DOHH2 (cell line): ENCODE results near the gene CYP26B1.

Experiments used
- H3F3A ChIP-seq: fragments of 200-600 bp; sonication (generic), shearing (Covaris generic); 2 replicates; pipeline ENCODE4 v1.6.0; 2016; ENCODE audit warnings: antibody characterized with exemption, mild to moderate bottlenecking; ENCODE audit not compliant: control insufficient read depth, insufficient read depth
- H3K27ac ChIP-seq: fragments of 200-600 bp; sonication (generic); 2 replicates; pipeline ENCODE4 v1.5.1; 2014; ENCODE audit warnings: low read depth, mild to moderate bottlenecking, low read length, moderate library complexity
- H3K27me3 ChIP-seq: fragments of 200-600 bp; sonication (generic); 2 replicates; pipeline ENCODE4 v1.6.1; 2014; ENCODE audit warnings: mild to moderate bottlenecking, low read length, mixed read lengths; ENCODE audit not compliant: control insufficient read depth
- H3K36me3 ChIP-seq: fragments of 200-600 bp; sonication (generic); 2 replicates; pipeline ENCODE4 v1.6.1; 2014; ENCODE audit warnings: mild to moderate bottlenecking, low read length, moderate library complexity, mixed read lengths; ENCODE audit not compliant: control insufficient read depth
- H3K4me1 ChIP-seq: fragments of 200-600 bp; sonication (generic); 2 replicates; pipeline ENCODE4 v1.6.1; 2014; ENCODE audit warnings: mild to moderate bottlenecking, low read length, mixed read lengths; ENCODE audit not compliant: control insufficient read depth
- H3K4me2 ChIP-seq: fragments of 200-600 bp; sonication (generic); 2 replicates; pipeline ENCODE4 v1.6.0; 2014; ENCODE audit warnings: mild to moderate bottlenecking, low read length, moderate library complexity
- H3K4me3 ChIP-seq: fragments of 200-600 bp; sonication (generic); 2 replicates; pipeline ENCODE4 v1.5.1; 2014; ENCODE audit warnings: mild to moderate bottlenecking, low read length, mixed read lengths
- H3K79me2 ChIP-seq: fragments of 200-600 bp; sonication (generic); 2 replicates; pipeline ENCODE4 v1.6.1; 2014; ENCODE audit warnings: mild to moderate bottlenecking, low read length, mixed read lengths; ENCODE audit not compliant: control insufficient read depth
- H3K9me2 ChIP-seq: fragments of 200-600 bp; sonication (generic); replicated peaks from 2 replicates; pipeline ENCODE4 v1.6.1; 2014; ENCODE audit warnings: mild to moderate bottlenecking, low read length, mixed read lengths; ENCODE audit not compliant: control insufficient read depth
- H3K9me3 ChIP-seq: fragments of 200-600 bp; sonication (generic); 2 replicates; pipeline ENCODE4 v1.6.1; 2014; ENCODE audit warnings: antibody characterized with exemption, low read length, mixed read lengths; ENCODE audit not compliant: control insufficient read depth, insufficient read depth
- H4K20me1 ChIP-seq: fragments of 200-600 bp; sonication (generic); 2 replicates; pipeline ENCODE4 v1.6.0; 2014; ENCODE audit warnings: low read depth, mild to moderate bottlenecking, antibody characterized with exemption, low read length, moderate library complexity; ENCODE audit not compliant: control insufficient read depth, insufficient read depth
- CTCF ChIP-seq: fragments of 200-600 bp; sonication (generic); IDR thresholded peaks from one replicate; pipeline ENCODE4 v1.5.1; 2014; ENCODE audit warnings: antibody characterized with exemption, mild to moderate bottlenecking, low read depth, low read length; ENCODE audit not compliant: poor library complexity, severe bottlenecking
- EZH2phosphoT487 ChIP-seq: fragments of 200-600 bp; sonication (generic); IDR thresholded peaks from 2 replicates; pipeline ENCODE4 v1.6.1; 2017; ENCODE audit warnings: borderline replicate concordance, mild to moderate bottlenecking, antibody characterized with exemption, low read length, moderate library complexity, mixed read lengths

CYP26B1 gene

GRCh38 chr2:72173640-72174321, 26.1 kb upstream of the CYP26B1 start:
- H3K4me1 ChIP-seq: no peaks in the 10 kb centered on the region
- no peaks in the 10 kb centered on the region for H3K9me3 ChIP-seq
- TF ChIP-seq EZH2phosphoT487 (no peak), CTCF (no peak)
- no peak overlapping the region for H3K4me2 ChIP-seq
- H3K79me2 ChIP-seq: no peaks in the 10 kb centered on the region
- H3K4me3 ChIP-seq: no peak overlapping the region
- H3F3A ChIP-seq: no peaks in the 10 kb centered on the region
- no peaks in the 10 kb centered on the region for H3K36me3 ChIP-seq
- no peaks in the 10 kb centered on the region for H3K27me3 ChIP-seq
- H4K20me1 ChIP-seq: no peaks in the 10 kb centered on the region
- no peak overlapping the region for H3K27ac ChIP-seq
- H3K9me2 ChIP-seq: no peaks in the 10 kb centered on the region

- Histone ChIP-seq H3K79me2 (no peaks in the 10 kb centered on the region), H3K27ac (no peak overlapping the region), H3K4me2 (no peak overlapping the region), H3K4me1 (no peaks in the 10 kb centered on the region), H3F3A (no peaks in the 10 kb centered on the region), H3K9me3 (no peaks in the 10 kb centered on the region), H4K20me1 (no peaks in the 10 kb centered on the region), H3K36me3 (no peaks in the 10 kb centered on the region), H3K9me2 (no peaks in the 10 kb centered on the region), H3K27me3 (no peaks in the 10 kb centered on the region), H3K4me3 (no peak overlapping the region)
- TF ChIP-seq EZH2phosphoT487 (no peak), CTCF (no peak)
Measured at GRCh38 chr2:72172478-72172877, 24.8 kb upstream of the CYP26B1 start.

GRCh38 chr2:72166279-72166678, 18.6 kb upstream of the CYP26B1 start:
- Histone ChIP-seq H3F3A (no peaks in the 10 kb centered on the region), H3K4me2 (no peak overlapping the region), H3K4me3 (no peak overlapping the region), H3K9me3 (no peaks in the 10 kb centered on the region), H4K20me1 (no peaks in the 10 kb centered on the region), H3K27ac (no peak overlapping the region), H3K36me3 (no peaks in the 10 kb centered on the region), H3K79me2 (no peaks in the 10 kb centered on the region), H3K4me1 (no peaks in the 10 kb centered on the region), H3K9me2 (no peaks in the 10 kb centered on the region), H3K27me3 (no peaks in the 10 kb centered on the region)
- no peak for TF ChIP-seq CTCF
- TF ChIP-seq EZH2phosphoT487: no peak
